ENCODE results near the gene SYNPR.

The SYNPR gene

DNA sequence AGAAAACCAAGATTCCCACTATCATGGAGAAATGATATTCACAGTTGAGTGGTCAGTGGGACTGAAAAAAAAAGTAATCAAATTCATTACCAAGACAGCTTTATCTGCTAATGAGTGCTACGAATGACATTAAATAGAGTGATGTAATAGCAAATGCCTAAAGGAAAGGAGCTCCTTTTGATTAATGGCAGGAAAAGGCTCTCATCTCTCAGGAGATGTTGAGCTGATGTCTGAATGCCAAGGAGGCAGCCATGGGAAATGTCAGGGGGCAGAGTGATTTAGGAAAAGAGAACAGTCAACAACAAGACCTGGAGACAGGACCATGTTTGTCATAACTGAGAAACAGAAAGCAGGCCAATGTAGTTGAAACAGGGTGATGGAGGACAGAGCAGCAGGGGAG, 277.7 kb downstream of the SYNPR start:
- no peak for DNase-seq (ENCODE audit: low read depth in 2 of 2)

DNA sequence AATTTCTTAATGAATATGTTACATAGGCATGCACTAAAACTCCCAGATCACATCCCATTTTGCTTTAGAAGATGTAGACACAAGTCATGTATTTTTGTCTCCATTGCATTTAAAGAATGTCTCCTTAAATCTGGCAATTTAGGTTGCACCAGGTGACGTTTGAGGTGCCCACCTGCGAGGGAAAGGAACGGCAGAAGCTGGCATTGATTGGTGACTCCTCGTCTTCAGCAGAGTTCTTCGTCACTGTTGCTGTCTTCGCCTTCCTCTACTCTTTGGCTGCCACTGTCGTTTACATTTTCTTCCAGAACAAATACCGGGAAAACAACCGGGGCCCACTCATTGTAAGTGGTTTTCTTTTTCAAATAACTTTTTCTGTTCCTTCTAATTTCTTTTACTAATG, 278.3 kb downstream of the SYNPR start:
- no peak for DNase-seq (ENCODE audit: low read depth in 2 of 2)

DNA sequence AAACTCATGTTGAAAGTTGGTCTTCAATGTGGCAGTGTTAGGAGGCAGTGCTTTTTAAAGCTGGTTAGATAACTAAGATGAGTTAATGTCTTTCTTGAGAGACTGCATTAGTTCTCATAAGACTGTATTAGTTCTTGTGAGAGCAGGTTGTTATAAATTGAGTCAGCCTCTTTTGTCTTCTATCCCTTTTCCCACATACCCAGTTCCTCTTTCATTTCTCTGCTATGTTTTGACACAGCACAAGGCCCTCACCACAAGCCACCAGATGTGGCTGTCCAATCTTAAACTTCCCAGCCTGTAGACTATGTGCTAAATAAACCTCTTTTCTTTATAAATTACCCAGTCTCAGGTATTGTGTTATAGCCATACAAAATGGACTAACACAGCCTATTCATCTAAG, 279.8 kb downstream of the SYNPR start:
- DNase-seq (ENCODE audit: low read depth in 2 of 2) = no peak

DNA sequence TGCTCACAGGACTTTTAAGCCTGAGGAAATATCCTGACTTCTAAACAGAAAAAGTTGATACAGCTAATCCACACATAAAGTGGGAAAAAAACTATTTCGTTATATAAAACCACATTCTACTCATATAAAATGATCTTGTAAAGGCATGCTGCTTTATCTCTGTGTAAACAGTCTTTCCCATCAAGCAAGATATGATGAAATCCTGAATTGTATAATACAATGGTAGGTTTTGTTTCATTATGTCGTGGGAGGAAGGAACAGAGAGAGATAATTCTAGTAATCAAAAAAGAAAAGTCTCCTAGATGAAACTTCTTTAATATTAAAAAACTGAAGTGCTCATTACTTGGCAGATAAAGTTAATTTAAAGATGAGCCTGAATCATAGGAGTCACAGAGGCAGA, 281.8 kb downstream of the SYNPR start:
- no peak for DNase-seq (ENCODE audit: low read depth in 2 of 2)

DNA sequence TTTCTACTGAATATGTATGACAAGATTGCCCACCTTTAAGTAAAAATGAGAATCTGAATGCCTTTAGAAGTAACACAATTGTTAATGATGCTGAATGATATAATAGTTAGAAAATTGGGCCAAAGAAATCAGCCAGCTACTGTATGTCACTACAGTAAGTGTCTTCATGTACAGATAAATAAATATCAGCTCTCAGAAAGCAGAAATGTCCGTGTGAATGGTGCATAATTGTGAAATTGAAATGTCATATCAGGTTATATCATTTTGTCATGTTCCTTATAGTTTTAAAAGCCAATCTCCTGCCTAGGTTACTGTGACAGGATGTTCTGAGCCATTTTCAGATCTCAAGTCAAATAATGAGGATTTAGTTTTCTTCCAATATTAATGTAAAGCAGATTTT, 283.8 kb downstream of the SYNPR start:
- no peak for DNase-seq (ENCODE audit: low read depth in 2 of 2)

DNA sequence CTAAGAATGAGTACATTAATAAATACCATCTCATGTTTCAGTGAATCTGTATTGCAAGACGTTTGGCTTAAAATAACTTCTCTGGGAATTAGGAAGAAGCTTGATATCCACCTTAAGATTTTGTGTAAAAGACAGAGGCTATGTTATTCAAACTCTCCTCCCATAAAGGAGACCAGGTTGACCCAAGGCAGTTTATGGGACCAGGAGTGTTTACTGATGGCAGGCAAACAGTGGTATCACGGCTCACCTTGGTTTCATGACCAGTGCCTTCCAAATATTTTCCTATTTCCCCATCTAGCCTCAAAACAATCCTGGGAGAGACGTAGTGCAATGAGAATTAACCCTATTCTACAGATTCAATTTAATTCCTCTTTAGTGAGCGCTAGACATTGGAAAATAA, 284.2 kb downstream of the SYNPR start:
- no peak for DNase-seq (ENCODE audit: low read depth in 2 of 2)

DNA sequence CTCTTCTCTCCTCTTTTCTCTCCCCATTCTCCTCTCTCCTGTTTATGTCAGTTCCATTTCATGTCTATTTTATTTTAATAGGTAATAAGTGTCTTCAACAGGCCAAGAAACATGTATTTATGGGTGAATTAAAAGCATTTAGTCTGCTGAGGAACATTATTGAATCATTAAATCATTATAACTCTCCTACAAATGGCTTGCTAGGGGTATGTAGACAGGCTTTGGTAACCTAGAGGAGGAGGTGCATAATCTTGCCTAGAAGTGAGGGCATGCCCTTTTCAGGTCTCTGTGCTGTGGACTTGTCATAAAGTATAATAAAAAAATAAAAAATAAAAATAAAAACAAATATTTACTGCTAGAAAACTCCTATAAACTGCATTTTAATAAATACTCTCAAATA, 285.5 kb downstream of the SYNPR start:
- DNase-seq (ENCODE audit: low read depth in 2 of 2) = no peak

DNA sequence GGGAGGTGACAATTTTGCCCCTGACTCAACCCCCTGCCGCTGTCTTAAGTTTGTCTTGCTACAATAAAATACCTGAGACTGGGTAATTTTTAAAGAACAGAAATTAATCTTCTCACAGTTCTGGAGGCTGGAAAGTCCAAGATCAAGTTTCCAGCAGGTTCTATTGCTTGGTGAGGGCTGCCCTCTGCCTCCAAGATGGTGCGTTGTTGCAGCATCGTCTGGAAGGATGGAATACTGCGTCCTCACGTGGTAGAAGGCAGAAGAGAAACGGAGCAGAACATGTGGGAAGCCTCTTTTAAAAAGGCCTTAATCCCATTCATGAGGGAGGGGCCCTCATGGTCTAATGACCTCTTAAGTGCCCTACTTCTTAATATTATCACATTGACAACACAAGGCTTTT, 287.1 kb downstream of the SYNPR start:
- no peak for DNase-seq (ENCODE audit: low read depth in 2 of 2)

DNA sequence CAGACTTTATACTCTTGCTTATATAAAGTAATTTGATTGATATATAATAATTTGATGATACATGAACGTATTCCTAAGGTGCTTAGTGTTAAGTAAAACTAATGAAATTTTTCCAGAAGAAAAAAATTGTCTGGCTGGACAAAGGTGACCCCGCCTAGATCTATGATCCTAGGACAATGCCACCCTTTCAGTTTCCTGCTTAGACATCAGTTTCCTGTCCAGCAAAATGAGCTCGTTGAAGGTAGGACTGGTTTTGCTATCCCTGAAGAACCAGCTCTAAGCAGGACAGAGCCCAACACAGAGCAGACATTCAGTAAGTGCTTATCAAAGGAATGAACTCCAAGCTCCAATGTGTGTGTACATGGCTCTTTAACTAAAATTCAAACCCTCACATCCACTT, 293.6 kb downstream of the SYNPR start:
- no peak for DNase-seq (ENCODE audit: low read depth in 2 of 2)

DNA sequence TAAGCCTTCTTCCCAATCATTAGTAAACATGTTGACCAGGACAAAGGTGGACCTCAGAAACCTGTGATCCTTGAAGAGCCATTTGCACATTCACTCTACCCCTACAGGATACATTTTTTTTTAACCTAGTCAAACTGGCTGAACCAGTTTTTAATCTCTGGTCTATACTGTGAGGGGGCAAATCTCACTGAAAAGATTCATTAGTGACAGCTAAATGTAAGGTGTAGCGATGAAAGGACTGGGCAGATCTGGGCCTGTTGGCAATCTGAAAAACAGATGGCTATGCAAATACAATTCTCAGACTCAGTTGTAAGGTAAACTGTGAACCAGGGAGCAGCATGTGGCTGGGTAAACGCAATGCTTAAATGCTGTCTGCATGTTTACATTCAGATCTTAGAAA, 298.7 kb downstream of the SYNPR start:
- DNase-seq (ENCODE audit: low read depth in 2 of 2) = no peak

DNA sequence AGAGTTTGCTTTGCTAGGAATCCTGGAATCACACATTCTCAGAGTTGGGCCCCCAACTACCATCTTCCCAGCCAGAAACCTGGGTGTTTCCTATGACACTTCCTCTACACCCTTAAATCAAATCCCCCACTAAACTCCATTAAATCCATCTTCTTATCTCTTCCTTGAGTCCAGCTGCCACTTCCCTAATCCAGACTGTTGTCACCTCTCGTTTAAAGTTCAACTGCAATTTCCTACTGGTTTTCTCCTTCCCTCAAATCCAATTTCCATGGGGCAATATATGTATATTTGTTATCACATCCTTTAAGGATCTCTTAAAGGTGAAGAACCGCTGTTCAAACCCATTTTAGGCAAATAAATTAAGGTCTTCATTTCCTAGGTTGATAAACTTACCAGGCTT, 300.8 kb downstream of the SYNPR start:
- DNase-seq (ENCODE audit: low read depth in 2 of 2) = no peak

DNA sequence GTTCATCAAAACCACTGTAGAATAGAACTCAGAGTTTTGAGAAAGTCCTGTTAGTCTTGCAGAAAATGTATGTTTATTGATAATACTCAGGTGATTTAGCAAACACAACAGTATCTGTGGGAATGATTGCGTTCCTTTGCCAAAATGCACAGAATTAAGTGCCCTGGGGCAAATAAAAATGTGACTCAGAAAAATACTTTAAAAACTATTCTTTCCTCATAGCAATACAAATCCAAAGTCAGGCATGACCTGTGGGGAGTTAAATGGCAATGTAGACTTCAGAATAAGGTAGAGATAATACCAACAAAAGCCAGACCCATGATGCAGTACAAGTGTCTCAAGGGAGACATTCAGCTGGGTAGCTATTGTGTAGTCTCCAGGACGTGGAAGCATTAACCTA, 302.0 kb downstream of the SYNPR start:
- DNase-seq (ENCODE audit: low read depth in 2 of 2) = no peak

DNA sequence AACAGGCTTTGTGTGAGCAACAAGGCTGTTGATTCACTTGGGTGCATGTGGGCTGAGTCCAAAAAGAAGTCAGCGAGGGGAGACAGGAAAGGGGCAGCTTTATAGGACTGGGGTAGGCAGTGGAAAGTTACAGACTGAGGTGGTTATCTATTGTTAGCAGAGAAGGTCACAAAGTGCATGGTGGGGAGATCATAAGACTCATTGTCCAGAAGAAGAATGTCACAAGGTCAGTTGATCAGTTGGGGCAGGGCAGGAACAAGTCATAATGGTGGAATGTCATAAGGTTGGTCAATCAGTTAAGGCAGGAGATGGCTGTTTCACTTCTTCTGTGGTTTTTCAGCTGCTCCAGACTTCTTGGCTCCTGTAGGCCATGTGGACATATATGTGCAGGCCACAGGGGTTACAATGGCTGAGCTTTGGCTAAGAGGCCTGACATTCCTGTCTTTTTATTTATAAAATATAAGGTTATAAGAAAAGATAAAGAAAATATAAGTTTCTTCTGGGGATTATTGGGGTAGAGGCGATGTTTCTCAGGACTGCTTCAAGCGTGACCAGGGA, 304.9 kb downstream of the SYNPR start:
- DNase-seq (ENCODE audit: low read depth in 2 of 2) = no peak

DNA sequence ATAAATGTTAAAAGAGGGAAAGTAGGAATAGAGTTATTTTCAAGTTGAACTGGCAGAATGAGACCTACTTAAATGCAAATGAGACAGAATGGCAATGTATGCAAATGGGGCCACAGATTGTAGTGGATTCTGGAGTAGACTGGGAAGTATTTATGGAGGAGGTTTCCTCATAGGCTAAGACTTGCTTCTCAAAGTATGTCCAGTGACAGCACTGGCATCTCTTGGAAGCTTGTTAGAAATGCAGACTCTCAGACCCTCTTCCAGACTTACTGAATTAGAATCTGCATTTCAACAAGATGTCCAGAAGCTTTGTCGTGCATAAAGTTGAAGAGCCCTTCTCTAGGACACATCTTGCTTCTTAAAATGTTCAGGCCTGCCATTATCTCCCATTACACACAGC, 306.6 kb downstream of the SYNPR start:
- DNase-seq (ENCODE audit: low read depth in 2 of 2) = no peak

DNA sequence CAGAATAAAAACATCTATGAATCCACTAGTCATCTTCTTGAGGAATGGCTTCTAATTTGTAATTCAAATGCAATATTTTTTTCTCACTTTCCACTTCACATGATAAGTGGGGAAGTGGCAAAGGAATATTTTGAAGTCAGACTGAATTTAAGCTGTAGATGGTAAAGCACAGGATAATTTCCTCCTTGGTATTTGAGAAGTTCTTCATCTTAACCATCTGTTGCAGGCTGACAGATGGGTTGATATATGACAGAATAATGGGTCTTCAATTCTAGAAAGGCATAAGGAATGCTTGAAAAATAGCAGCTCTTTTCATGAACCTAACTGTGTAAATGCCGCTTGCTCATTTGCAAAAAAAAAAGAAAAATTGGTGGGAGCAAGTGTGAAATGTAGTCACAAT, 307.8 kb downstream of the SYNPR start:
- no peak for DNase-seq (ENCODE audit: low read depth in 2 of 2)

DNA sequence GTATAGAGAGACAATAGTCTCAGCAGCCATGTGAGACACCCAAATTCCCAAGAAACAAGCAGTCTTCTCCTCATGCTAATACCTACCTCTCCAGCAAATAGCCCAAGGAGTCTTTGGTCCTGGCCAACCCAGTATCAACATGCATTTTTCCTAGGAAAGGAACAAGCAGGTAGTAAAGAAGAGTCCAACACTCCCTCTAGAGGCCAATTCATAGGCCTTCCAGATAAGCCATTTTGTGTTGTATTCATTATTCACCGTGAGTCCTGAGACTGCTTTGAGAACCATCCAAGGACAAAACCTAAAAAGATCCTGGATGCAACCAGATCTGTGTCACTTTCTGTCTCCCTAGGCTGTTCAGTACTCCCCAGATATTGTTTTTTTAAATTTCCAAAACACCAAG, 310.8 kb downstream of the SYNPR start:
- DNase-seq (ENCODE audit: low read depth in 2 of 2) = no peak

DNA sequence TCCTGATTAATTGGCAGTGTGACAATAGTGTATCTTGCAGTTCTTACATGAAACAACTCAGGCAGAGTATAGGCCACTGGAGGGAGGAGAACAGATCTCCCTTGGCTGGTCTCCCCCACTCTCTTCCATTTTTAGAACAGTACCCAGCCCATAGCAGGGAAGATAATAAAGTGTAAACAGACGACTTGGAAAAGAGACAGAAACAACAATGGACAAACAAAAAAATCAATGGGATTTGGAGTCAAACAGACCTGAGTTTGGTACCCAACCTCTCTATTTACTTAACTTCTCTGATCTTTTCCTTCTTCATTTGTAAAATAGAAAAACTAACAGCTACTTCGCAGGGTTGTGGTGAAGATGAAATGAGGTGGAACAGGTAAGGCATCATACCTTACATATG, 315.7 kb downstream of the SYNPR start:
- no peak for DNase-seq (ENCODE audit: low read depth in 2 of 2)

DNA sequence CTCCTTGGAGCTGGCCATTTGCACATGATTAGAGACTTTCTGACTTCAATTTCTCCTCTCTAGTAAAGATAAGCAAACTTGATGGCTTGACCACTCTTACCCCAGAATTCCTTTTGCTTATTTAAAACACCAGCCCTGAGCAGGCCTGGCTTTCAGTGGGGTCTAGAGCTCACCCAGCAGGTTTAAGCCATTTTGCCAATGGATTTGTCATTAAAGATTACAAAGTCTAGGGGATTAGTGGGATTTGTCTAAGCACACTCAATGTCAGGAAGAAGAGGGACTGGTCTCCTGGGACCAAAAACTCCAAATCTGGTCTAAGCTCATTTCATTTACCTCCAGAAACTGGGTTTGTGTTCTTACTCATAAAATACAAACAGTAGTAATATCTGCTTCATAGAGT, 317.1 kb downstream of the SYNPR start:
- no peak for DNase-seq (ENCODE audit: low read depth in 2 of 2)

DNA sequence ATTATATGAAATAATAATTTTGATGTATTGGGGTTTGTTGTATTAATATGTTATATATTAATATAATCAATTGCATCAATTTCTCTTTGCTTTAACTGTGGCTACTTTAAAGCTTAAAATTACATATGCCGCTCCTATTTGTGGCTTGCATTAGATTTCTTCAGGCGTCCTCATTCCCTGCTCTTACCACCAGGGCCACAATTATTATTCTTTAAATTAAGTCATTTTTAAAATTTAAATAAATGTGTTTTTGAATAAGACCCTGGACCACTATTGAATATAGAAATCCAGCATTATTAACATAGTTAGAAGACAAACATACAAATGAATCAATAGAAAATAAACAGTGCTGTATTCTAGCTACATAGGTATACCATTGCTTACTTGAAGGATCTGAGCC, 318.9 kb downstream of the SYNPR start:
- no peak for DNase-seq (ENCODE audit: low read depth in 2 of 2)

DNA sequence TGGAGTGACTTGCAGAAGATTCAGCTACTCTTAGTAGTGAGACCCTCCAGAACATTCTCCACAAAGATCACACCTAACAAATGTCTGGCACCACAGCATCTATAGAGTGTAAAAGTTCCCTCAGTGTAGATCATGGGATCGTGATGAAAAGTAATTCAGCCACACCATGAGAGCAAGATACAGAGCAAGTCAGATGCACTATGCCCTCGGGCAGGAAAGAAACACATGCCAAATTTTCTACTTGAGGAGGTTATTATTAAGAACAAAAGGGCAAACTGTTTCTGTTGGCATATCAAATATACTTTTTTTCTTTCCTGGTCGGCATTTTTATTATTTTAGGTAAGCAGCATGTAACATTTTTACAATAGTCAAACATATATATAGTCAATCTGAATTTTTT, 329.6 kb downstream of the SYNPR start:
- DNase-seq (ENCODE audit: low read depth in 2 of 2) = no peak

DNA sequence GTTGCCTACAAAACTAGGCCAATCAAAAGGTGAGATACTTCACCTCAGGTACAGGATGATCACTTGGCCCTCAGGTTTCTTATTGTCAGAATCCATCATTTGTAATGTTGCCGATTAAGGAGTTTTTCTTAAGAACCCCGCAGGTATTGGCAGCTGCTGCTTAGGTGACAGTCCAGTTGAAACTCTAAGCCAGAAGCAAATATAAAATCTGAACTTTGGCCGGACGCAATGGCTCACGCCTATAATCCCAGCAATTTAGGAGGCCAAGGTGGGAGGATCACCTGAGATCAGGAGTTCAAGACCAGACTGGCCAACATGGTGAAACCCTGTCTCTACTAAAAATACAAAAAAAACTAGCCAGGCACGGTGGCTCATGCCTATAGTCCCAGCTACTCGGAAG, 331.3 kb downstream of the SYNPR start:
- no peak for DNase-seq (ENCODE audit: low read depth in 2 of 2)

DNA sequence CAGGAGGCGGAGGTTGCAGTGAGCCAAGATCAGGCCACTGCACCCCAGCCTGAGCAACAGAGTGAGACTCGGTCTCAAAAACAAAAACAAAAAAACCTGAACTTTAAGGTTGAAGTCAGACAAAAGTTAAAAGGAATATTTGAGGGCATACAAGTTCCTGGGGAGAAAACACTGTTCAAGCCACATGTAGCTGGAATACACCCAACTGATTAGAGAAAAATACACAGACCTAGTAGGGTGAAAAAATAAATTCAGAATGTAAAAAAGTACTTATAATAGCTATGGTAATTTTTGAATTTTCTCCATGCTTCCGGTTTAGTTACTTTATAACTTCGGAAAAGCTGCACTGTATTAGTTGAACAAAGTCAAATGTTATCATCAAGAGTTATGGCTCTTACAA, 331.7 kb downstream of the SYNPR start:
- no peak for DNase-seq (ENCODE audit: low read depth in 2 of 2)

DNA sequence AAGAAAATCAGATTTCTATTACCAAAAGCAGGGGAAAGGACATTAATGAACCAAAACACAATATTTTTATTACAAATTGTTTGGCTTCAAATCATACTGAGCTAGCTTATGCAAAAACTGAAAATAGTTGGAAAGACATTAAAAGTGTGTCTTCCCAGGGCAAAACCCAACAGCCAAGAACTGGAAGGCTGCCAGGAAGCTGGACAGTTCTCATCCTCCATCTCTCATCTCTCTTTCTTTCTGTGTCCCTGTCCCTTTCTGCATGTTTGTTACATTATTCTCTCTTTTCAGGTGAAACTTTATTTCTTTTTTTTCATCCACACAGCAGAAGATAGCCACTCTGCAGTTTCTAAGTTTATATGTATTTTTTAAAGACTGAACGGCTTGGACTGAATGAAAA, 333.3 kb downstream of the SYNPR start:
- no peak for DNase-seq (ENCODE audit: low read depth in 2 of 2)

DNA sequence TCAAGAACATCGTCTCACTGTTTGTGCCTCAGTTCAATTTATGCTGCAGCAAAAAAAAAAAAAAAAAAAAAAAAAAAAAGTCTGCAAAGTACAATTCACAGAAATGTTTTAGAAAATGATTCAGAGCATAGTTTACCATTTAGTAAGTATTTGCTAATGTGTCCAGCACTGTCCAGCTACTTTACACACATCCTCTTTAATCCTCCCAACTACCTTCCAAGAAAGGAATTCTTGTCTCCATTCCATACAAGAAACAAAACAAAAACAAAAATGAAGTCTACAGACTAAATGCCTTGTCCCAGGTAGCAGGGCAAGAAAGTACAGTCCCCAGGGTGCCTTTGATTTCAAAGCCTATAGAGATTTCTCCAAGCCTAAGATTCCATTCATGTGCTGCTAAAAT, 335.5 kb downstream of the SYNPR start:
- no peak for DNase-seq (ENCODE audit: low read depth in 2 of 2)

DNA sequence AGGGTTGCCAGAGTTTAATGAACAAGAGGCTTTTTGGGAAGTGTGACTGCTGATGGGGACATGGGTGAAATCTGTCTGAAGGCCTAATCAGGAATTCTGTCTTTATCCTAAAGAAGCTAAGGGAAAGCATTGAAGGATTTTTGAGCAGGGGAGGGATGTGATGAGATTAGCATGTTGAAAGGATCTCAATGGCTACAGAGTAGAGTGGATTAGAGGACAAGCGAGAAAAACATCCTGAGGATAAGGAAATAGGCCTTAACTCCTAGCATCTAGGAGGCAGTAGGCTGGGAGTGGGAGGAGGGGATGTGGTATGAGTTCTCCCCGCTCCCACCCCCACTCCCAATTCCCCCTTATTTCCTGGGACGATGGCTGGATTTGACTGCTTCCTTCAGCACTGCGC, 339.3 kb downstream of the SYNPR start:
- no peak for DNase-seq (ENCODE audit: low read depth in 2 of 2)

All from stimulated activated CD4-positive, alpha-beta T cell treated with anti-CD3 and anti-CD28 coated beads, Interleukin-1b, Interleukin-23, amount 100 ng/mL, for 4 hours (primary cell).